Midbrain (tissue), 1 donor: ENCODE data around the gene ZFP92.

Experiments
- DNase-seq: peaks from one replicate; lab custom pipeline; 2025; lab: John Stamatoyannopoulos, UW

The ZFP92 gene

GRCh38 chrX:153408871-153409351, 2.4 kb upstream of the ZFP92 start:
- no peak for DNase-seq

DNA sequence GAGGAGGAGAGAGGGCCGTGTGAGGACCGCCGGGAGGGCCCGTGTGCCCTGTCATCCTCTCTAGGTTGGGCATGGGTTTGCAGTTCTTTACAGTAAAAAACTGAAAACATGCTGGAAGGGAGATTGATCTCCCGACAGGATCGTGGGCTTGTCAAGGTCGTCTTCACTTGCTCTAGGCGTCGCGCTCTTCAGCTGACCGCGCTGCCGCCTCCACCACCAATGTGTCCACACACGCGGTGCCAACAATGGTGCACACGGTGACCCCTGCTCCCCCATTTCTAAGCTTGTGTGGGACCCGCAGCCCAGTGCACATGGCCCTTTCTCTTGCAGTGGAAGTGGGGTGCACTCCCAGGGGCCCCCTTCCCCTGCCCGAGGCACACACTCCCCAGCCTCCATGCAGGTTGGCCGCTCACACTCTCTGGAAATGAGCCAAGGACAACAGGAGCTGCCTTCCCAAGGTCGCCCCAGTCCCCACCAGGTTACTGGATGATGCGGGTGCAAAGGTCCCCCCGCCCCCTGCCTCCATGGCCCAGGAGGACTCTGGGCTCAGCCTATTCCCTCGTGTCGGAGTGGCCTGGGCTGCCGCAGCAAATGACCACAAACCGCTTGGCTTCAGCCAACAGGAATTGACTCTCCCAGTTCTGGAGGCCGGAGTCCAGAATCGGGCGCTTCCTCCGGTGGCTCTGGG, 1.7 kb upstream of the ZFP92 start:
- DNase-seq = no peak

DNA sequence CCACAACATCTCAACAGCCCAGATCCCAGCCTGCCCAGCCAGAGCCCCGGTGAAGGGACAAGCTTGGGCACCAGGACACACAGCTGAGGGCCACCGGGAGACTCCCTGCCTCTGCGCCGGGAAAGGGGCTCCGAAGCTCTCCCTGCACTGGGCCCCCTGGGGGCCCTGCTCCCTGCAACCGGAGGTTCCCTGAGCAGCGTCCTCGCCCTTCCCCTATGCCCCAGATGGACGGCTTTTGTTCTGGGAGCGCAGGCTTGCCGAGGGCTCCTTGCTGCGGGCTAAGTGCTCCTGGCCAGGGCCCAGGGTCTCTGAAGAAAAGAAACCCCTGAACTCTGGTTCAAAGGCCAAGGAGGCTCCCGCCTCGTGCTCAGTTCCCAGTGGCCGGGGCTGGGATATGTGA, 899 bp upstream of the ZFP92 start:
- DNase-seq = no peak

DNA sequence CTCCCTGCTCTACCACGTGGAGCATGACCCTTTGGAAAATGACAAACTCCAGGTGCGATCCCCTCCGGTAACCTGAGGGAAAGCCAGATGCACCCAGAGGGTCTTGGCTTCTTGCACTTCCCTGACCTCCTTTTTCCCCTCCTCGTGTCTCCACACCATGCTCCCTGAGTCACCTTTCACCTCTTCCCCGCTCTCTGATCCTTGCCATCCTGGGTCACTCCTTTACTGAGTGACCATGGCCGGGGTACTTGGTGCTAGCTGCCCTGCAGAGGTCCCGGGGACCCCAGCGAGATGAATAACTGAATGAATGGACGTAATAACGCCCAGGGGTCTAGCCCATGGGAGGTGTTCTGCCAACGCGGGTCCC, 401 bp upstream of the ZFP92 start:
- no peak for DNase-seq

DNA sequence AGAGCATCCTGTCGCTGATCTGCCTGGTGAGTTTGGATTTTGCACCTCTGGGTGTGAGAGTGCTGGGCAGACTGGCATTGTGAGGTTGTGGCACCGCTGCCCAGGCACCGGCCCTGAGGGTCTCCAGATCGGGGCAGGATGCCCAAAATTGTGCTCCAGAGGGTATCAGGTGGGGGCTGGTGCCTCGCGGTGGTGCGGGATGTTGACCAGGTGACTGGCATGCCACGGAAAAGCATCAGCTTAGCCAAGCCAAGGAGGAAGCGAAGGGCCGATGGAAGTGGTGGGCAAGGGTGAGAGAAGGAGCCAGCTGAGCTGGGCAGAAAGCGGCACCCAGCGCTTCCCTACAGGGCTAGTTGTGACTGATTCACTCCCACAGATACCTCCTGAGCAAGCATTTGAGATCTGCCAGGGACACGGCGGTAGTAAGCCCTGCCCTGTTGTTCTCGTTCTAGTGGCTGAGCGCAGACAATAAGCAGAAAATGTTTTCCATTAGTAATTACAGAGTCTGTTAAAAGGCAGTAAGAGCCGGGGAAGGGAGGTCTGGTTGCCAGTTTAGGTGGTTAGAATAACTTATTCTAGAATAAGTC, 809 bp downstream of the ZFP92 start:
- no peak for DNase-seq

DNA sequence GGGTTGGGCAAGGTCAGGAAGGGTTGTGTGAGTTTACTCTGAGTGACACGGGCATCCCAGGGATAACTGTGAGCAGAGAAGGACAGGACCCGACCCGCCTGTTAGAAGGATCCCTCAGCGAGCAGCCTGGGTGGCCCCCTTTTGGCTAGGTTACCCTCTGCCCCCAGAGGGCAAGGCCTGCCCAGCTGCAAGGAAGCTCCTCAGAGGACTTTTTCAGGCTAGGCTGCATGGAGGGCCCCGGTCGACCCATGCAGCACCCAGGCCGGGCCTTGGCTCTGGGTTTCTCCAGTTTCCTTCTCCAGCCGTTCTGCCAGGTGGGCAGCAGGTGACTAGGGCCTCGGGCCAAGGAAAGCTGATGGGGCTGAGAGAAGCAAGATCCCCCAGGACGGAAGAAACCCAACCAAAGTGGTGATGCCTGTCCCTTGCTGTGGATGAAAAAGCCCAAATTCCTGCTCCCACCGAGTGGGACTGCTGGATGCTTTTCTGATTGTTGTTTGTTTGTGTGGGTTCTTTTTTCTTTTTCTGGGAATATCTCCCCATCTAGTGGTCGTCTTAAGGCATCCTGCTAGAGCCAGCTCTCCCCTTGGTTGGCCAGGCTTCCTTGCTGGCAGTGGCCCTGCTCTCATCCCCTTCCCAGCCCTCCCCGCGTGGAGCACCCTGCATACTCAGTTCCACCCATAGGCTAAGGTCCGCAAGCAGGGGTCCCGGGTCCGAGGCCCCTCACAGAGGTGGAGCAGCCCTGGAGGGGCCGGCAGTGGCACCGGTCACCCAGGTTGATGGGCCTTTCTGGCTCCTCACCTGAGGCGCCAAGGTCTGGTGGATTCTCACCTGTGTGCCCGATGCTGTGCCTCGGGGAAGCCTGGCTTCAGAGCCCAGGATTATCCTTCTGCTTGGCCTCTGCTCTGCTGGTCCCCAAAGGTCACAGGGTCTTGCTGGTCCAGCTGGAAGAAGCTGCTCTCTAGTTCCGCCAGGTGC, 1.8 kb downstream of the ZFP92 start:
- DNase-seq = no peak

GRCh38 chrX:153413731-153414130, 2.5 kb downstream of the ZFP92 start:
- DNase-seq = no peak

GRCh38 chrX:153414856-153415510, 3.7 kb downstream of the ZFP92 start:
- DNase-seq = no peak

DNA sequence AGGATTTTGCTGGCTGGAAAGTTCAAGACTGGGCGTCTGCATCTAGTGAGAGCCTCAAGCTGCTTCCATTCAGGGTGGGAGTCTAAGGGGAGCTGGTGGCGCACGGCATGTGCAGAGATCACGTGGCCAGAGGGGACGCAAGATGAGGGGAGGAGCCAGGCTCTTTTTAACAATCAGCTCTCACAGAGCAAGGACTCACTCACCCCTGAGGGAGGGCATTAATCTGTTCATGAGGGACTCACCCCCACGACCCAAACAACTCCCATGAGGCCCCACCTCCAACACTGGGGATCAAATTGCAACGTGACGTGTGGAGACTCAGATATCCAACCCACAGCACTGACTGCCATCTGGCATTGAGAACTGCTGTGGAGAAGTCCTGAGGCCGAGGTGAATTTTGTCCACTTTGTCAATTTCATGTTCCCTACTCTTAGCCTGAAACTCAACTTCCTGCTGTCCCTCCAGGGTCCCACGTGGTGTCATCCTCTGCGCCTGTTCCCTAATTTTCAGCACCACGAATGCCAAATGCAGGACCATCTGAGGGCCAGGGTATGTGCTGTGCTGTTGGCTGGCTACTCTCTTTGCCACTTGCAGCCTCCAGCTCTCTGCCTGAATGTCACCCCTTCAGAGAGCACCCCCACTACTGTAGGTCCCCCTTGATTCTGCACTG, 5.6 kb downstream of the ZFP92 start:
- DNase-seq = no peak

- no peak for DNase-seq
These were observed 6.4 kb downstream of the ZFP92 start for GRCh38 chrX:153417637-153418036.

DNA sequence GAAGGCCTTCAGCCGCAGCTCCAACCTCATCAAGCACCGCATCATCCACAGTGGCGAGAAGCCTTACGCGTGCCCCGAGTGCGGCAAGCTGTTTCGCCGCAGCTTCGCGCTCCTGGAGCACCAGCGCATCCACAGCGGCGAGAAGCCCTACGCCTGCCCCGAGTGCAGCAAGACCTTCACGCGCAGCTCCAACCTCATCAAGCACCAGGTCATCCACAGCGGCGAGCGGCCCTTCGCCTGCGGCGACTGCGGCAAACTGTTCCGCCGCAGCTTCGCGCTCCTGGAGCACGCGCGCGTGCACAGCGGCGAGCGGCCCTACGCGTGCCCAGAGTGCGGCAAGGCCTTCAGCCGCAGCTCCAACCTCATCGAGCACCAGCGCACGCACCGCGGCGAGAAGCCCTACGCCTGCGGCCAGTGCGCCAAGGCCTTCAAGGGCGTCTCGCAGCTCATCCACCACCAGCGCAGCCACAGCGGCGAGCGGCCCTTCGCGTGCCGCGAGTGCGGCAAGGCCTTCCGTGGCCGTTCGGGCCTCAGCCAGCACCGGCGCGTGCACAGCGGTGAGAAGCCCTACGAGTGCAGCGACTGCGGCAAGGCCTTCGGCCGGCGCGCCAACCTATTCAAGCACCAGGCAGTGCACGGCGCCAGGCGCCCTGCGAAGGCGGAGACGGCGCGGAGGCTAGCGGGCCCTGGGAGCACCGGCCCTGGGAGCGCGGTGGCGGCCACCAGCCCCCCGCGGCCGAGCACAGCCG, 9.8 kb downstream of the ZFP92 start:
- DNase-seq = no peak

DNA sequence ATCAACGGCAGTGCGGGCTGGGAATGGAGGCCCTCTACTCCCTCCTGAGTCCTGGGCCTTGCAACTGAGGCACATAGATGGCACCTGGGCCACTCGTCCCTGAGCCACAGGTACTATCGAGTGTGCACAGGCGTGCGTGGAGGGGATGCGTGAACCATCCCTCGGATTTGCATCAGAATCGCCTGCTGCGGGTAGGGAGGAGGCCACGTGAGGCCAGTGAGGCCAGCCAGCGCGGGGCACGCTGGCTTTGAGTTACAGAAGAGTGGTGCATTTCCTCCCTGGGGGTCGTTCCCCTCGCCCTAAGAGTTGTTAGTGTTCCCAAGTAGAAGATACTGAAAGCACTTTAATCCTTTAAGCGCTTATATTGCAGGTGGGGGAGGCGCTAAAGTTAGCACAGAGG, 10.6 kb downstream of the ZFP92 start:
- DNase-seq = no peak

DNA sequence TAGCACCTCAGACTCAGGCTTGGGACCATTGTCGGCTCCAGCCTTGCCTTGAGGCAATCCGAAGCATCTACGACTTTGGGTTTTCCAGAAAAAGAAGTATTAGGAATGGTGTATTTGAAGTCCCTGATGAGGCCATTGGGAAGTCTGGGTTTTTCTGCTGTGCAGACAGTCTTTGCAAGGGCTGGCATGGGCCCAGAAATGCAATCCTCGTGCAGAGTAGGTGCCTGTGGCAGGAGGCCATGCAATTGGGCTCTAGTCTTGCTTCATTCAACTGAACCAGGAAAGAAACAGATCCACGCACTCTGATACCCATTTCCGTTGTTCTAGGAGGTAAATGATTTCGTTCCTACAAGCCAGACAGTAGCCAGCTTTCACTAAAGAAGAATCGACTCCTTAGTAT, 12.4 kb downstream of the ZFP92 start:
- DNase-seq = no peak

DNA sequence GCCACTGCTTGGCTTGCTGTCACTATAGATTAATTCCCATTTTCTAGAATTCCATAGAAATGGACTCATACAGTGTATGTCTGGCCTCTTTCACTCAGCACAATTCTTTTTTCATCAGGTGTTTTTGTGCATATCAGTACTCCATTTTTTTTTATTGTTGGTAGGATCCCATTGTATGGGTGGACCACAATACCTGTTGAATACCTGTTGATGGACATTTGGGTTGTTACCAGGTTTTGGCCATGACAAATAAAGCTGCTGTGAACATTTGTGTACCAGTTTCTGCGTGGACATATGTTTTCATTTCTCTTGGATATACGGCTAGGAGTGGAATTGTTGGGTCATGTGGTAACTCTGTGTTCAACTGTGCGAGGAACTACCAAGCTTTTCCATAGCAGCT, 14.9 kb downstream of the ZFP92 start:
- DNase-seq = no peak

DNA sequence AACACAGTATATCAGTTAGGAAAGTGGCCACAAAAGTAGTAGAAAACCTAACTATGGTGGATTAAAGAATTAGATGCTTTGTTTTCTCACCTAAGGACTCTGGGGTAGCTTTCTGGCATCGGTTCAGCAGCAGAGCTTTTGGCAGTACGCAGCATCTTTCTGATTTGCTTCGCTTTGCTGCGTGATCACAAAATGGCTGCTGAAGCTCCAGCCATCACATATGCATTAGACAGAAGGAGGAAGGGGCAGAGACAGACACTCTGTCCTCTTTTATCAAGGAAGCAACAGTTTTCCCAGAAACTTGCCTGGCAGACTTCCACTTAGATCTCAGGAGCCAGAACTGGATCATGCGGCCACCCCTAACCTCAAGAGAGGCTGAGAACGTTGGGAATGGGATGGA, 19.5 kb downstream of the ZFP92 start:
- no peak for DNase-seq

- no peak for DNase-seq
These were observed 21.9 kb downstream of the ZFP92 start for GRCh38 chrX:153433161-153433680.

- no peak for DNase-seq
These were observed 22.6 kb downstream of the ZFP92 start for GRCh38 chrX:153433781-153434285.

DNA sequence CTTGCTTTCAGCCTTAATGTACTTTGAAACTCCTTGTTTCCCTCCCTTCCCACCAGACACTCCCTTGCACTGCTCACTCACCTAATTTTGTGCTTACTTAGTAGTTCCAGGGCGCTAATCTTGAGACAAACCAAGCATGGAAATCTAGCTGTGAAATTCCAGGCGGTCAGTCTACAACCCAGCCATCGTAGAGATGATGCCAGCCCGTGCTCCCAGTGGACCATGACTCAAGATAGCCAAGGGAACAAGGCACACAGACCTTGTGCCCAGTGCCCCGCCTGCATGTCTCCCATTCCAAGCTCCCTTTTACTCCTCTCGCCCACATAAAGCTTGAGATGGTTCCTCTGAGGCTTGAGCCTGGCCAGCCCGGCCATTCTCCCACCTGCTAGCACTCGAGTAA, 23.5 kb downstream of the ZFP92 start:
- DNase-seq = no peak

DNA sequence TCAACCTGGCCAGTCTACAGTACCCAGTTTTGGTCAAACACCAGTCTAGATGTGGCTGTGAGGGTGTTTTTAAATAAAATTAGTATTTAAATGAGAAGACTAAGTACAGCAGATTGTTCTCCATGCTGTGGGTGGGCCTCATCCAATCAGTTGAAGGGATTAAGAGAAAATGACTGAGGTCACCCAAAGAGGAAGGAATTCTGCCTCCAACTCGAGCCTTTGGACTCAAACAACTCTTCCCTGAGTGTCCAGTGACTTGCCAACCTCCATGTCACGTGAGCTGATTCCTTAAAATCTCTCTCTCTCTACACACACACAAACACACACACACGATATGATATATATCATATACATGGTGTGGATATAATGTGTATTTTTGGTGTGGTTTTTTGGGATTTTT, 24.6 kb downstream of the ZFP92 start:
- DNase-seq = no peak

- DNase-seq = peak; percentile 4
These were observed 27.3 kb downstream of the ZFP92 start for GRCh38 chrX:153438532-153438931.

GRCh38 chrX:153439977-153440376, 28.7 kb downstream of the ZFP92 start:
- DNase-seq = no peak
